Mammary epithelial cell (primary cell): ENCODE data around the gene TMEM167B.

Experiments used
- EZH2 ChIP-seq: IDR thresholded peaks from 2 replicates; pipeline ENCODE4 v1.6.1; 2012; ENCODE audit warnings: low read length, inconsistent platforms, borderline replicate concordance
- TF ChIP-seq, protein P1 (sequence below), 2 donors: IDR thresholded peaks in 1 of 2; conservative IDR thresholded peaks in 1 of 2; 2 replicates each; pipeline ENCODE4 v1.5.1; 2011 to 2012; ENCODE audit warnings: inconsistent platforms in 2 of 2, low read length in 2 of 2, mild to moderate bottlenecking in 2 of 2, control low read depth in 1 of 2, low read depth in 1 of 2; ENCODE audit not compliant: insufficient read depth in 1 of 2; ENCODE audit errors: extremely low read depth in 1 of 2

DNA sequence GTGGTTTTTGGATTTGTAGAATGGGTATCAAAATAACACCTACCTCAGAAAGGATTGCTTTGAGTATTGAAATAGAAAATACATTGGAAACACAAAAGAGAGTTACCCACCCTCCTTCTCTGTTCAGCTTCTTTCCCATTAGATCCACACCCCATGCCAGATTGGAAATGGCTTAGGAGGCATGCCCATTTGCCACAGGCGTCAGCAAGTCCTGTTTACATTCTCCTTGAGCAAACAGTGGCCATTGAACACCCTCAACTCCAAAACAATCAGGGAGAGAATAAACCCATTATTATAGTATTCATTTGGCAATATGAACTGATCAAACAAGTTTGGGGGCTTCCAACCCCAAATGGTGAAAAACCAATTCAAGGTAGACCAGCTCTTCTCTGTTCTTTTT is 25.7 kb downstream of the TMEM167B start:
- TF ChIP-seq, protein P1, sequence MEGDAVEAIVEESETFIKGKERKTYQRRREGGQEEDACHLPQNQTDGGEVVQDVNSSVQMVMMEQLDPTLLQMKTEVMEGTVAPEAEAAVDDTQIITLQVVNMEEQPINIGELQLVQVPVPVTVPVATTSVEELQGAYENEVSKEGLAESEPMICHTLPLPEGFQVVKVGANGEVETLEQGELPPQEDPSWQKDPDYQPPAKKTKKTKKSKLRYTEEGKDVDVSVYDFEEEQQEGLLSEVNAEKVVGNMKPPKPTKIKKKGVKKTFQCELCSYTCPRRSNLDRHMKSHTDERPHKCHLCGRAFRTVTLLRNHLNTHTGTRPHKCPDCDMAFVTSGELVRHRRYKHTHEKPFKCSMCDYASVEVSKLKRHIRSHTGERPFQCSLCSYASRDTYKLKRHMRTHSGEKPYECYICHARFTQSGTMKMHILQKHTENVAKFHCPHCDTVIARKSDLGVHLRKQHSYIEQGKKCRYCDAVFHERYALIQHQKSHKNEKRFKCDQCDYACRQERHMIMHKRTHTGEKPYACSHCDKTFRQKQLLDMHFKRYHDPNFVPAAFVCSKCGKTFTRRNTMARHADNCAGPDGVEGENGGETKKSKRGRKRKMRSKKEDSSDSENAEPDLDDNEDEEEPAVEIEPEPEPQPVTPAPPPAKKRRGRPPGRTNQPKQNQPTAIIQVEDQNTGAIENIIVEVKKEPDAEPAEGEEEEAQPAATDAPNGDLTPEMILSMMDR (conservative IDR thresholded peaks at IDR 0.05 in 1 of 2, IDR thresholded peaks at IDR 0.05 in 1 of 2; ENCODE audit: extremely low read depth in 1 of 2, insufficient read depth in 1 of 2, low read depth in 1 of 2, low read length in 2 of 2), result no peak
- TF ChIP-seq EZH2, result no peak
